Muscle layer of colon (tissue), 2 donors: ENCODE measurements around the gene BARX2.

ENCODE experiments used
- H3K27ac ChIP-seq: one replicate; pipeline ENCODE4 v1.7.0; 2013; ENCODE audit warnings: low read depth, mild to moderate bottlenecking, low read length, moderate library complexity
- H3K27me3 ChIP-seq, 2 donors: one replicate each; pipeline ENCODE4 v1.7.0; 2013; ENCODE audit warnings: low read length in 2 of 2, mild to moderate bottlenecking in 2 of 2; ENCODE audit not compliant: insufficient read depth in 2 of 2, control insufficient read depth in 1 of 2
- H3K36me3 ChIP-seq: one replicate; pipeline ENCODE4 v1.7.0; 2013; ENCODE audit warnings: mild to moderate bottlenecking, low read length; ENCODE audit not compliant: insufficient read depth
- H3K4me1 ChIP-seq: one replicate; pipeline ENCODE4 v1.7.0; 2013; ENCODE audit warnings: mild to moderate bottlenecking, low read length; ENCODE audit not compliant: insufficient read depth
- H3K4me3 ChIP-seq, 2 donors: one replicate each; pipeline ENCODE4 v1.7.0; 2013; ENCODE audit warnings: low read length in 2 of 2, low read depth in 1 of 2, mild to moderate bottlenecking in 1 of 2, moderate library complexity in 1 of 2
- H3K9ac ChIP-seq: one replicate; pipeline ENCODE4 v1.7.0; 2013; ENCODE audit warnings: low read length
- H3K9me3 ChIP-seq: one replicate; pipeline ENCODE4 v1.7.0; 2013; ENCODE audit warnings: mild to moderate bottlenecking, low read length
- donor health status: abdominal sarcoma.
- donor health status: Adenocarcinoma of cecum.

BARX2 gene

DNA sequence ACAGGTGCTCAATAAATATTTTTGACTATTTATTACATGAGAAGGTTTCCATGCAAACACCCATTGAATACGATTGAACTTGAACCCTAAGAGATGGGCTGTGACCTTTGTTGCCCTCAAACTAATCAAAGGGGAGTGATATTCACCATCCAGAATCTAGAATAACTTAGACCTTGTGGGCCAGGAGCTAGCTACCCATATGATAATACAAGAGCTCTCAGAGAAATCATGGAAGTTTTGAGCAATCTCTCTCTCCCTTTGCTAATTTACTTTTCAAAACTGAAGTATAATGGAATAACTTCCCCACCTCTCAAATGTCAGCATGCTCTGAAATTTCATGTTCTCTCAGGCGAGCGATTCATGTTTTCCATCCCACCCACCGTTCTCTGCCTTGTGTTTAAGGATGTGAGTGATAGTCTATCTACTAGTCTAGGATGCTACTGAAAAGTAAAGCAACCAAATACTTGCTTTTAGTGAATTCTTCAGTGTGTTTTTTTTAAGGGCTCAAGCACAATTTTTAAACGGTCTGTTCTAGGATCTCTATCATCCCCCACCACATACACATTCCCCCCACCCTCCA is 33.3 kb downstream of the BARX2 start:
- Histone ChIP-seq H3K27me3 (no peaks in the 10 kb centered on the region), H3K9me3 (no peaks in the 10 kb centered on the region), H3K36me3 (no peaks in the 10 kb centered on the region), H3K4me3 (no peak overlapping the region), H3K9ac (no peak overlapping the region), H3K4me1 (no peaks in the 10 kb centered on the region), H3K27ac (no peak overlapping the region)

DNA sequence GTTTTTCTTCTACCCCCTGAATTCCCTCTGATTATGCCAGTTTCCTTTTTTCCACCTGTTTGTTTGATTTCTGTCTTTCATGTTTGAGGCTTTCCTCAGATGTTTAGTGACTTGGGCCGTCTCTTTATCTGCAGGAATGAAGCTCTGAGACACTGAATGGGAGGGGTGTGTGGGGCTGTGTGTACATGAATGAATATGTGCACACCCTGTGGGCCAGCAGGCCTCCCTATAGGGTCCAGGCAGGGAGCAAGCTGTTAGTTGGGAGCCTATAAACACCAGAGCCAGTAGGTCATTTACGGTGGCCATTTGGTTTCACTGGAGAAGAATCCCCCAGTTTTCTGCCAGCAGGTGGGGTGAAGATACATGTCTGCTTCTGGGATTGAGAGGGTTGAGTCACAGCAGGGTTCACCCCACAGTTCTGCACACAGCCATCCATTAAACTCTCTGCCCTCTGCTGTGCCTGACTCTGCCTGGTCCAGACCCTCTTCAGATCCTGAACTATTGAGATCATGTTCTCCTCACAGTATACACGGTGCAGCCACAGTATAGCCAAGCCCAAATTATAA is 34.8 kb downstream of the BARX2 start:
- no peaks in the 10 kb centered on the region for H3K36me3 ChIP-seq
- H3K4me3 ChIP-seq: no peak overlapping the region
- no peaks in the 10 kb centered on the region for H3K27me3 ChIP-seq
- no peak overlapping the region for H3K27ac ChIP-seq
- no peak overlapping the region for H3K9ac ChIP-seq
- no peaks in the 10 kb centered on the region for H3K9me3 ChIP-seq
- H3K4me1 ChIP-seq: no peaks in the 10 kb centered on the region

DNA sequence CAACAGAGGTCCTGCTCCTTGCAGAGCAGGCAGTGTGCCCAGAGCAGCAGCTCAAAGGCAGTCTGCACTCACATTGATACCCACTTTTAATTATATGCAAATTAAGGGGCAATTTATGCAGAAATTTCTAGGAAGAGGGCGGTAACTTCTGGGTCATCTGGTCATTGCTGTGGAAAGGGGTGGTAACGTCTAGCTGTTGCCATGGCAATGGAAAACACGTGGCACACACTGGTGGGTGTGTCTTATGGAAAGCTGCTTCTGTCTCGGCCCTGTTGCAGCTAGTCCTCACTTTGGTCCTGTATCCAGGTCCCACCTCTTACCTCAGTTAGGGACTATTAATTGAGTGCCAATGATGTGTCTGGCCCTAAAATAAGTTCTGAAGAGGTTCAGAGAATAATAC is 36.8 kb downstream of the BARX2 start:
- H3K9ac ChIP-seq: no peak overlapping the region
- H3K36me3 ChIP-seq: no peaks in the 10 kb centered on the region
- H3K27ac ChIP-seq: no peak overlapping the region
- H3K9me3 ChIP-seq: no peaks in the 10 kb centered on the region
- H3K4me1 ChIP-seq: no peaks in the 10 kb centered on the region
- no peak overlapping the region for H3K4me3 ChIP-seq
- H3K27me3 ChIP-seq: no peaks in the 10 kb centered on the region

DNA sequence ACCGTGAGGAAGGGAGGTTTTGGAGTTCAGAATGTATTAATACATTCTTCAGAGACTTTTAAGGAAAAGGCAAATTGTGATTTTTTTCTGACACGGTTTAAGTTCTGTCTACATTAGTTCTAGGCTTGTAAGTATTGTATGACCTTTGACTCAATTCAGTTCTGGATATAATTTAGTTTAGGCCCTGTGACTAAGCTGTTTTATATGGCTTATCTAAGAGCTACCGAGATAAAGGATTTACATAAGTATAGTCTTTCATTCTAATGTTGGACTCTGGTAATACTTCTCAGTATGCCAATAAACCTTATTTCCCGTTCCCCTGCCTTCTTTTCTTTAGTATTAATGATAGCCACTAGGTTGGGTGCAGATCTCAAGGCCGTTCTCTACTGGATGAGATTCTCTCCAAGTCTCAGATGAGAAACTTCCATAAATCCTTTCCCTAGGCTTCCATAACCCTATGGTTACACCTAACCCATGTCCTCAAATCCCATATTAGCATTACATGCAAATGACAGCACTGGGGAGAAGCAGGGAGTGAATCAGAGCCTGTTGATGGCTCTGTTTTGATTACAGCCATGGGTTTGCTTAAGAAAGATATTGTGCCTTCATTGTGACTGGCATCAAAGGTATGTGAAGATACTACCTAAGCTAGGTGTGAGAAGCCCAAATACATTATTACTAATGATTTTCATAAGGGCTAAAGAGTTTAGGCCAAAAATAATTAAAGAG is 38.7 kb downstream of the BARX2 start:
- Histone ChIP-seq H3K36me3 (no peaks in the 10 kb centered on the region), H3K9ac (no peak overlapping the region), H3K27ac (no peak overlapping the region), H3K9me3 (no peaks in the 10 kb centered on the region), H3K4me3 (no peak overlapping the region), H3K27me3 (no peaks in the 10 kb centered on the region), H3K4me1 (no peaks in the 10 kb centered on the region)

DNA sequence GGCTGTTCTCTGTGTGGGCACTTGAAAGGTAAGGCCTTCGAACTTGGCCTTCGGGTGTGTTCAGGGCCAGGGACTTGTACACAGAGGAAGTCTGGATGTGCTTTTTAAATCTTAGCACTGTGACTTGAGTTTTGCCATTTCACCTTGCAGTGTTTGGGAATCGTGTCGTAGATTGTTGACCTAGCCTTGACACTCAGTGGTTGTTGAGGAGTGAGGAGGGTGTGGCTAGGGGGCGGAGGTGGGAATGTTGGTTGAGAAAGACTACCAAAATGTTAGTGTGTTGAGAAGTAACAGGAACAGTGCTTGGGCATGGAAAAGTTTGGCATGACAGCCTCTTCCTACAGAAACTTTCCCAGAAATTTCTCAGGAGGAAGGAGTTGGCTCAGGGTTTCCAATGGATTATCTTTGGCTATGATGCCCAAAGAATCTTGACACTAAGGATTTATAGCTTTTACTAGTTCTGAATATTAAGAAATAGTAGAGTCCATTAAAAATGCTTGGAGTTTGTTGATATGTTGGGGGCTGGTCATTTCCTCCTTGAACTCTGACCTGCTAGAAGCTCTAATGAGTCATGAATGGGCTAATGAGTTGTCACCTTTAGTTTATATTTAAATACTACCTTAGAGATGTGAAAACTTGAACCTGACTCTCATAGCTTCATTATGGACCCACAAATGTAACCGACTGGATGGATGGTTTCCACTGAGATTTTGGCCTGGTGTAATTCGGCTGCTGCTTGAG is 40.6 kb downstream of the BARX2 start:
- Histone ChIP-seq H3K27me3 (no peaks in the 10 kb centered on the region), H3K4me3 (no peak overlapping the region), H3K9ac (no peak overlapping the region), H3K9me3 (no peaks in the 10 kb centered on the region), H3K4me1 (no peaks in the 10 kb centered on the region), H3K36me3 (no peaks in the 10 kb centered on the region), H3K27ac (no peak overlapping the region)

DNA sequence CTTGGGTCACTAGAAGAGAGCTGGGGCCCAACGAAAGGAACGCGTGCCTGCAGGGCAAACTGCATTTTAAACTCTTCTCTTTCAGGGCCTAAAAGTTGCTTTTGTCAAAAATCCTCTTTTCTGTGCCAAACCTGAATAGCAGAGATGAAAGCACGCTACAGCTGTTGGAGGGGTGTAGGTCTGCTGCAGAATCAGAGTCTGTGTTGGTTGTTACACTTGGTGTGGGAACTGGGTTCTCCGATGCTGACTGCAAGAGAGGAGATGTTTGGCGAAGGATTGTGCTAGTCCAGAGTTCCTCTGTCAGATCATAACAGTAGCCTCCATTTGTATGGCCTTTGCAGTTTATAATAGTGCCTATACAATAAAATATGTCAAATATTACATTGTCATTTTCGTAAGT is 41.8 kb downstream of the BARX2 start:
- Histone ChIP-seq H3K4me3 (no peak overlapping the region), H3K9me3 (no peaks in the 10 kb centered on the region), H3K4me1 (no peaks in the 10 kb centered on the region), H3K9ac (no peak overlapping the region), H3K27ac (no peak overlapping the region), H3K27me3 (no peaks in the 10 kb centered on the region), H3K36me3 (no peaks in the 10 kb centered on the region)

DNA sequence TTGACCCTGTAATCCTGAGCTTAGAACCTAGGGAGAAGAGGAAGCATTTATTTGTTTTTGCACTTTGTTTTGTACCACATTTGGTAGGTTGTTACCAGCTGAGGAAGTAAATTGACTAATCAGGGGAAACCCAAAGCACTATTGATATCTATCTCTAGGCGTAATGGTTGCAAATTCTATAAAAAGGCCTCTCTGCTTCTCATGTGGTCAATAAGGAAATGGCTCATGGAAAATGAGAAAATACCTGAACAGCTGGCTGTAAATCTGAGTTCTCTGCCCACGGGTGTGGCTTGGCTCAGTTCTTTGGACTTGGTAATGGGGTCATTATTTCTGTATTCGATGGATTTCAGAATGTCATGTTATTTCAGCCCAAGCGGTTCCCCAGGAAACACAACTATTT is 42.4 kb downstream of the BARX2 start:
- no peaks in the 10 kb centered on the region for H3K9me3 ChIP-seq
- no peaks in the 10 kb centered on the region for H3K36me3 ChIP-seq
- H3K4me1 ChIP-seq: no peaks in the 10 kb centered on the region
- no peak overlapping the region for H3K9ac ChIP-seq
- H3K27me3 ChIP-seq: no peaks in the 10 kb centered on the region
- no peak overlapping the region for H3K4me3 ChIP-seq
- no peak overlapping the region for H3K27ac ChIP-seq

DNA sequence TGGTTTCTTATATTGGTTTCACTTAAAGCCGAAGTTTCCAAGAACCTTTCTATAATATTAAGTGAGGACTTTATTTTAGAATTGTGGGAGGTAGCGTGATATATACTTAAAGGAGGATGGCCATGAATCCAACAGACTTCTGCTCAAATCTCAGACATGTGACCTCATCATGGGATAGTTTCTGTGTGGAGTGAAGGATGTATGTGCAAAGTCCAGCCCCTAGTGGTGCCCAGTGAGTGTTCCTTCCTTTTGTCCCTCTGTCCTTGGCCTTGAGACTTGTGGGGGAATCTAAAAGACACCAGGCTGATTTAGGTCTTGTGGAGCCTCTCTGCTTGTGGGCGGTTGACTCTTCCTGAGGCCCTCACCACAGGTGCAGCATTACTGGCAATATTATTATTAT is 43.7 kb downstream of the BARX2 start:
- no peaks in the 10 kb centered on the region for H3K4me1 ChIP-seq
- no peaks in the 10 kb centered on the region for H3K27me3 ChIP-seq
- H3K9me3 ChIP-seq: no peaks in the 10 kb centered on the region
- H3K9ac ChIP-seq: no peak overlapping the region
- no peaks in the 10 kb centered on the region for H3K36me3 ChIP-seq
- no peak overlapping the region for H3K4me3 ChIP-seq
- no peak overlapping the region for H3K27ac ChIP-seq

DNA sequence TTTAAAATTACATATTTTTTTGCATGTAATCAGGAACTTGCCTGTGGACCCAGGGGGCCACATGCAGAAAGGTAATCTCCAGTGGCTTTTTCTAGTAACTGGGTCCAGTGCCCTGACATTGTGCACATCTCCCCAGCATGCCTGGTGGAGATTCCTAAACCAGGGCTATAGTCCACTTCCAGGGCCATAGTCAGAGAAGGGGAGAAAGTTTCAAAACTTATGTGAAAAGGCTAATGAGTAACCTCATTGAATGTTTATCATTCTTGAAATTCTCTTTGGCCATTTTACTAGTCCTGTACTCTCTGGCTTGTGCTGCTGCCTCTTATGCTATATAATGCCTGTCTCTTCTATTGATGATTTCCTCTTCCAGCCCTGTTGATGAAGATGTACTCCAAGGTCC is 47.8 kb downstream of the BARX2 start:
- H3K36me3 ChIP-seq: no peaks in the 10 kb centered on the region
- H3K9me3 ChIP-seq: no peaks in the 10 kb centered on the region
- H3K4me1 ChIP-seq: no peaks in the 10 kb centered on the region
- H3K4me3 ChIP-seq: no peak overlapping the region
- H3K27ac ChIP-seq: no peak overlapping the region
- H3K9ac ChIP-seq: no peak overlapping the region
- no peaks in the 10 kb centered on the region for H3K27me3 ChIP-seq

DNA sequence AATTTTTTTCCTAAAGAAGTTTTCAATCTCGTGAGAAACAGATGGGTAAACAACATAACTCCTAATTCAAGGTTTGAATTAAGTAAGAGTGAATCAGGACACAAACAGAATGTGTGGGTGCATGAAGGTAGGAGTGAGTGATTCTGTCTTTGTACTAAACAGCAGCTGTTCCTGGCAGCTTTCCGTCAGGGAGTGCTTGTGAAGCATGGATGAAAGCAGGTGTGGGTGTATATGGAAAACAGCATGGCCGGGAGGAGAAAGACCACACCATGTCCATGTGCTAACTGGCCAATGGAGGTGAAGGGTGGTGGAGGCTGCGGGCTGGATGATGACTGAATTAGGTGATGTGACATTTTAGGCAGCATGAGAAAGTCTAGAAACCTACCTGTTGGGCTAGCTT is 49.6 kb downstream of the BARX2 start:
- Histone ChIP-seq H3K27ac (no peak overlapping the region), H3K27me3 (no peaks in the 10 kb centered on the region), H3K36me3 (no peaks in the 10 kb centered on the region), H3K9me3 (no peaks in the 10 kb centered on the region), H3K9ac (no peak overlapping the region), H3K4me3 (no peak overlapping the region), H3K4me1 (no peaks in the 10 kb centered on the region)

DNA sequence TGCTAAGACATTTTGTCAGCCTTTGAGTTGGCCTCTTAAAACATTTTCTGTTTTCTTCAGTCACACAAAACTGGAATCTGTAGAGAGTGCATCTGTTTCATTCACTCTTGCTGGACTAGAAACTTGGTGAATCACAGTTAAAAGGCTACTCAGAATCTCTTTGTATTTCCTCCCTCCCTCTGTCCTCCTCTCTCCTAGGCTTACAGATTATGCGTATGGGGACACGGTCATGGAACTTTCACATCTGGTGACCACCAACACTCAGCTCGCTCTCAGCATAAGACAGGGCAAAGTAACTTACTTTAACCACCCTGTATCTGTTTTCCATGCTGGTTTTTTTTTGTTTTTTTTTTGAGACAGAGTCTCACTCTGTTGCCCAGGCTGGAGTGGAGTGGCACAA is 50.4 kb downstream of the BARX2 start:
- no peak overlapping the region for H3K9ac ChIP-seq
- no peaks in the 10 kb centered on the region for H3K36me3 ChIP-seq
- H3K27ac ChIP-seq: no peak overlapping the region
- no peaks in the 10 kb centered on the region for H3K4me1 ChIP-seq
- no peak overlapping the region for H3K4me3 ChIP-seq
- H3K27me3 ChIP-seq: no peaks in the 10 kb centered on the region
- no peaks in the 10 kb centered on the region for H3K9me3 ChIP-seq
